Hematopoietic multipotent progenitor cell treated with erythropoietin and hydrocortisone succinate and interleukin-3 and kit ligand, for 15 days (in vitro differentiated cells): Measurements from ENCODE around the gene HDLBP.

Experiments used
- DNase-seq: peaks from one replicate; pipeline ENCODE4 v3.0.0-alpha.2; 2015; ENCODE audit warnings: low spot score

The HDLBP gene

DNA sequence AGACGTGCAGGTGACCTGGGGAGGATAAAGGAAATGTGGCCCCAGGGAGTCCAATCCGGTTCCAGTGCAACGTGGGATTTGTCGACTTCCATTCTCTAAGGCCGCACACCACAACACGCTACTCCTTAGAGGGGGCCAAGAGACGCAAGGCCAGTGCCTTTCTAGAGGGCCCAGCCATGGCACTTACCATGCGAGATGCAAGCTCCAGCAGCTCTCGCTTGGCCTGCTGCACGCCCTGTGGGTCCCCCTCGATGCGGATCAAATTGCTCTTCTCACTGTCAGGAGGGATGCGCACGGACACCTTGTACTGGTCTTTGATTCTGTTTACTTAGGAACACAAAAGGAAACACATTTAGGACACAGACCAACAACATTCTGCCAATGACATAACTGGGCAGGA, 65.8 kb downstream of the HDLBP start:
- no peak for DNase-seq

DNA sequence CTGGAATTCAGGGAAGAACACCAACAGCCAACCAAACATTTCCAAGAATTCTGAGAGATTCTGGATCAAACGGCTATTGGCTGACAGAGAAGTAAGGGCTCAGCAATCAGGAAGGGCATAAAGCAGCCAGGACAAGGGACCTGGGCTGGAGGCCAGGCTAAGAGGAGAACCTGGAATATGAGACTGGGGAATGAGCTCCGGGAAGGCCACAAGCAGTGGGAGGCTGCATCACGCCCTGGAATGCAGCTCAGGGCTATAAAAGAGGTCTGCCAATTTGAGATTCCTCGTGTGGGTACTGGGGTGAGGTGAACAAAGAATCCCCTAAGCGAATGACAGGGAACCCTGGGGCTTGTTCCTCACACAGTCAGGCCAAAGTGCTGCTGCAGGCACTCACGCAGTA, 66.6 kb downstream of the HDLBP start:
- no peak for DNase-seq

DNA sequence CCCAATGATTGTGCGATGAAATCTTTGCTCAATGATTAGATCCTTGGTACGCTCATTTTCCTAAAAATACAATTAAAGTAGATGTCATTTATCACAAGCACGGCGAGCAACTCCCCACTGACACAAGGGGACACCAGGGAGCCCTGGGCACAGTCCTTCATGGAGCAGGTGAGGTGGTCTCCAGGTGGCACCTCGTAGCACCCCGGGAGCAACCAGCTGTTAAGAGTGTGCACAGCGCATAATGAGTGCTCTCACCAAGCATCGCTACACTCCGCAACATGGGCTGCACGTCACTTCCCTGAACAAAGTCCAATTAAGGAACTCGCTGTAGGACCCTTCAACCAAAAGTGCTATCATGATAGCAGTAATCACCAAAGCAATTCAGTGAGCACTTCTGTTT, 67.2 kb downstream of the HDLBP start:
- DNase-seq, result no peak

DNA sequence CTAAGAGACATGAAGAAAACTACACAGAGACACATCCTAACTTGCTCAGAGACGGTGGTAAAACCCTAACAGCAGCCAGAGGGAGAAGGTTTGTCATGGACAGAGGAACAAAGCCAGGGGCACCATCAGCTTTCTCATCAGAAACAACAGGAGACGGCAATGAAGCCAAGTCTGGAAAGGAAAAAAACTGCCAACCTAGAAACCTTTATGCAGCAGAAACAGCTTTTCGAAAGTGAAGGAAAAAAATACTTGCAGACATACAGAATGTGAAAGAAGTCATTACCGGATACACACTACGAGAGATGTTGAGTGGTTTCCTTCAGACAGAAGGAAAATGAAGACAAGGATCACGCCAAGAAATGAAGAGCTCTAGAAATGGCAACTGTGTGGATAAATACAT, 71.1 kb downstream of the HDLBP start:
- no peak for DNase-seq

DNA sequence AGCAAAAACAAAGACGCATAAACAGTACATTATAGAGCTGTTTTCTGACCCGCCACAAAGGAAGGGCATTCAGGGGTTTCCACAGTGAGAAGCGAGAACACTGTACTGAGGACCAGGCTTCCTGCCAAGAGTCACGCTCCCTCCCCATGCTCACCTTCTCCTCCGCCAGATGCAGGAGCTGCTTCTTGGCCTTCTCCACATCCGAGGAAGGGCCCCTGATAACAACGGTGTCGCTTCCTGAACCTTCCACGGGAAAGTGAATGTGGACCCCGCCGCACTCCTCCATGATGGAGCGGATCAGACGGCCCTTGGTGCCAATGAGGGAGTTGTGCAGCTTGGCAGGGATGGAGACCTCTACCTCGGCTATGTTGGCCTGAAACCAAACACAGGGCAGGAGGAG, 73.2 kb downstream of the HDLBP start:
- no peak for DNase-seq

DNA sequence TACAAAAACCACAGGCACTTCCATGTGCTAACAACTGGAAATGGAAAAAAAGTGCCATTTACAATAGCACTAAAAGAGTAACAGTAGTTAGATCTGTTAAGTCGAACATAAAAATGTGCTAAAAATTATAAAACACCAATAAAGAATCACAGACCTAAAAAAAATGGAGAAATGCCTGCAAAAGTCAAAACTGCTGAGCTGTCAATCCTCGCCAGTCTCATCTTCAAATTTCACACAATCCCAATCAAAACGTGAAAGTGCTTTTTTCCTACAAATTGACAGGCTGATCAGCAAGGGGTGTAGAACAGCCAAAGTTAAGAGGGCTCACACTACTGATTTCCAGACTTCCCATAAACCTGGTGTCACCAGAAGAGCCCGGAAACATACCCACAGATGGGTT, 73.8 kb downstream of the HDLBP start:
- DNase-seq, result no peak

DNA sequence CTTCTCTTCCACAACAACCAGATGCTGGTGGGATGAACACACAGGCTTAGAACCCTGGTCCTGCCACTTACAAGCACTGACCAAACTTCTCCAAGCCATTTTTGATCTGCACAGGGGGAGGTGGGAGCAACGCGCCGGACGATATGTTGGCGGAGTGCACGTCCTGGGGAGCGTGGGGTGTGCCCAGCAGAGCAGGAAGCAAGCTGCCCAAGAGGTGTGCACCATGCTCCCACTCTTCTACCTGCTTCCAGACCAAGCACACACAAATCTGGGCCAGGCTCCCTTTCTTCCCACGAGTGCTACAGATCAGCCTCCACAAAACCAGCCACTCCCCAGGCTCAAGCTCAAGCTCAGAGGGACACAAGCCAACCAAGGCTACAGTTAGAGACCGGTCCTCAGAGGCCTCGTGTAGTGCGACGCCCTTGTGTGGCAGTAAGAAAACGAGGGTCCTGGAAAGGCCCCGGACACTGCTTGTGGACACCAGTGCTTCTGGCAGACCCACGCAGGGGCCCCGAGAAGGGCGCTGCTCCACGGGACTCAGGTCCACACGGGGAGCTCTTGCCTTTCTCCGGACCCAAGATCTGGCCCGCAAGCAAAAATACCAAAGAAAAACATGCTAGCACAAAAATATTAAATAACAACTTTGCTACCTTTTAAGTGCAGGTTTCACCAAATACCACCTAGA, 75.0 kb downstream of the HDLBP start:
- DNase-seq, result no peak

DNA sequence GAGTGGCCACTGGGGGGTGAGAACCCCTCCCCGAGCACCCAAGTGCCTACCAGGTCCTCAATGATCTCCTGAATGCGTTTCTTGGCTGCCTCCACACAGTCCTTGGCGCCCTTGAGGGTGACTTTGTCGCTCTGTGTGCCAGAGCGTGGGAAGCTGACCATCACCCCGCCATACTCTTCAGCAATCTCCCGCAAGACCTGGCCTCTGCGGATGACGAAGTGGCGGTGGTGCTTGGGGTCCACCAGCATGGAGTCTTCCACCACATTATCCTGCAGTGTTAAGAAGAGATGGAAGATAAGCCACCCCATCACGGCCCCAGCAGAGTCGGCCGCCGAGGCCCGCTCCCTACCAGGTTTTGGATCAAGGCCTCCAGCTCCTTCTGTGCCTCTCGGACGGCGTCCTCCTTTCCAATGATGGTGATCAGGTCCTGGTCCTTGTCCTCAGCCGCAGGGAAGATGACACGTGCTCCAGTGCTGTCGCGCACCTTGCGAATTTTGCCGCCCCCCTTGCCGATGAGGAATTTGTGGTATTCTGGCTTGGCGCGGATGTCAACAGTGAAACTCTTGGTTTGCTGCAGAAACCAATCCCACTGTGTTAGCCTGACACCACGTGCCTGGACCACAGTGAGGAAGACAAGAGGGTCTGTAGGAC, 75.8 kb downstream of the HDLBP start:
- no peak for DNase-seq

DNA sequence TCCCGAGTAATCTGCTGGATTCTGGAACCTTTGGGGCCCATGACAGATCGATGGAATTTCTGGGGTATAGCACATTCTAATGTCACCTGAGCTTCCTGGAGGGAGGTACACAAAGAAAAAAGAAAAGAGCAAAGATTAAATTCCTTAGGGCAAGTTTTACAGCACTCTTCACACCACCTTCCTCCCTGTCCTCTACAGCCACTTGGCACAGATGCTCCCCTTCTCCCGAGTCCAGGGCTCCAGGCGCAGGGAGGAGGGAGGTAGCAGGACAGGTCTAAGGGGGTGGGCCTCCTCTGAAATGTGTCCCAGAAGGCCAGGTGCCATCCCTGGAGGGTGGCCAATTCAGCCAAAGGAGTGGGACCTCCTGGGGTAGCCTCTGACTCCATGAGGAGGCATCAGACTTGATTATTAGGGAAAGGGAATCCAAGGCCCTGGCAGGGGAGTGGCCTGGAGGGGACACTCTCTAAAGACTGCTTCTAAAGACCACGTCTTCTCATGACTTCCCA, 76.7 kb downstream of the HDLBP start:
- DNase-seq, result no peak

DNA sequence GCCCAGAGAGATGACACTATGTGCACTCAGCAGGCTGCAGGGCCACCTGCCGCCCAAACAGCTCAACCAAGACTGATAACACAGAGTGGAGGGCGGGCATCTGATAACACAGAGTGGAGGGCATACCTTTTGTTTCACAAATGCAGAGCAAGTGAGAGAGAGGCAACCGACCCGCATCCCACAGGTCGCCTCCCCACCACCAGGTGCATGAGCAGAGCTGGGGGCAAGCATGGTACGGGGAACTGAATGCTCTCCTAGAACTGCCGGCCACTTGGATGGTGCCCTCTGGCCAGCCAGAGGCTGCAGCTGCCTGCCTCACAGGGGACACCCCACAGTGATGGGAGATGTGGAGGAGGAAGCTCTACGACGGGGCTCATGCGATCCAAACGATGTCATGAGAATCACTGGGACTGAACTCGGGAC, 77.5 kb downstream of the HDLBP start:
- no peak for DNase-seq

DNA sequence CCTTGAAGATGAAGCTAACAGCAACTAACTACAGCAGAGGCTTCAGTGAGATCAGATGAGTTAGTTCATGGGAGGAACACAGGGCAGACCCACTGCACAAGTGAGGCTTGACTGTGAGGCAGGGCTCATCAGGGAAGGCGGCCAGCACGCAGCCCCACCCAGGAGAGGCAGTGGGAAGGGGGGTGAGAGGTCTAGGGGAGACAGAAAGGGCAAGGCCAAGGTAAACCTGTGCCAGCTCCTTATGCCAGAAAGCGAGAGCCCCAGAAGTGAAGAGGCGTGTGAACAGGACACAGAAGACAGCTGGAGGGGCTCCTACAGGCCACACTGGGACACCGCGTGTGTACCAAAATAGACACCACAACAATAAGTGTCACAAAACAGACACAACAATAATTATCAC, 78.4 kb downstream of the HDLBP start:
- no peak for DNase-seq

DNA sequence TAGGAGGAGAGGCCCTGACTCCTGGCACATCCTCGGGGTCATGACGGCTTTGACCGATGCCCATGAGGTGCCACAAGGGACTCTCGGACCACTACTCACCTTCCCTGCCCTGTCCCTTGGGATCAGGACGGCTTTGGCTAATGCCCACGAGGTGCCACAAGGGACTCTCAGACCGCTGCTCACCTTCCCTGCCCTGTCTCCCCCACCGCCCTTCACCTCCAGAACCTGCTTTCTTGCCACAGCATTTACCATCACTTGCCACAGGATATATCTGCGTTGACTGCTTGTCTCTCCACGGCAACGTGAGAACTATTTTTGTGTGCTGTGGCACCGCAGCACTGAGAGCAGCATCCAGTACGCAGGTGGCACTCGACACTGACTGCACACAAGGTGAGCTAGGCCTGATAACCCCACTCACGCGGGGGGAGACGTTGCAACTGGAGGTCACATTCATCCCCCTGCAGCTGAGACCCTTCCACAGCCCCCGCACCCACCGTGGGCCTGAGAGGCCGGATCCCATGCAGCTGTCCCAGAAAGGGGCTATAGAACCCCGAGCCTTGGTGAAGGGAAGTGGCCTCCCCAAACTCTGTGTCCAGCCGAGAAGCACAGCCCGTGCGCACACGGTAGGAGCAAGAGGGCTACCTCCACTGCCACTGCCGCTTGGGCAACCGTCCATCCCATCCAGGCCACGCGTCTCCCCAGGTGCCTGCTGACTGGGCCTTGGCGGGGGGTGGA, 79.4 kb downstream of the HDLBP start:
- no peak for DNase-seq

DNA sequence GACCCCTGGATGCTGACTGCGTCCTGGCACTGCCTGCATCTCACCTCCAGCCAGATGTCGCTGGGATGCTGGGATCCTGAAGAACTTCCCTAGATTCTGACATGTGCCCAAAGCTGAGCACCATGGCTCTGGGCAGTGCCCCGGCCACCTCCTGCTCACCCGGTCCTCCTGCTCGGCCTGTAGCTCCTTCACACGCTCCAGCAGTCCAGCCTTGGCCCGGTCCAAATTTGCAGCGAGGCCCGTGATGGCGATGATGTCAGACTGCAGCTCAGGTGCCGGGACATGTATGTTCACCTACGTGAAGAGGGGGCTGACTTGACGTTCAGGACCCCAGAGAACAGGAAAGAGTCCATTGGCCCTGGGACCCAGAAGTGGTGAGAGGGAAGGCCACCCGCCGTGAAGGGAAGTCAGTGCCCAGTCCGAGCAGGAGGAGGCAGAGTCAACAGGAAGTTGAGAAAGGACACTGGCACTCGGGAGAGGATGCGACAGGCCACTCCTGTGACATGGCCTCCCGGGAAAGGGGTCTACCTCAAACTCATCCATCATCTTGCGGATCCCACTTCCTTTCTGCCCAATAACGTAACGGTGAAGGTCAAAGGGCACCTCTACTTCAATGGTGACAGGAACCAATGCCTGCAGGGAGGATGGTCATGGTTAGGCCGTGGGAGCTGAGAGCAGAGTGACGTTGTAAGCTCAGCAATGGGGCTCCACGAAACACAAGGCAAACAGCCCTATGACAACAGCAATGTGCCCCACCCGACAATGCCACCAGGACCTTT, 80.3 kb downstream of the HDLBP start:
- DNase-seq, result no peak

DNA sequence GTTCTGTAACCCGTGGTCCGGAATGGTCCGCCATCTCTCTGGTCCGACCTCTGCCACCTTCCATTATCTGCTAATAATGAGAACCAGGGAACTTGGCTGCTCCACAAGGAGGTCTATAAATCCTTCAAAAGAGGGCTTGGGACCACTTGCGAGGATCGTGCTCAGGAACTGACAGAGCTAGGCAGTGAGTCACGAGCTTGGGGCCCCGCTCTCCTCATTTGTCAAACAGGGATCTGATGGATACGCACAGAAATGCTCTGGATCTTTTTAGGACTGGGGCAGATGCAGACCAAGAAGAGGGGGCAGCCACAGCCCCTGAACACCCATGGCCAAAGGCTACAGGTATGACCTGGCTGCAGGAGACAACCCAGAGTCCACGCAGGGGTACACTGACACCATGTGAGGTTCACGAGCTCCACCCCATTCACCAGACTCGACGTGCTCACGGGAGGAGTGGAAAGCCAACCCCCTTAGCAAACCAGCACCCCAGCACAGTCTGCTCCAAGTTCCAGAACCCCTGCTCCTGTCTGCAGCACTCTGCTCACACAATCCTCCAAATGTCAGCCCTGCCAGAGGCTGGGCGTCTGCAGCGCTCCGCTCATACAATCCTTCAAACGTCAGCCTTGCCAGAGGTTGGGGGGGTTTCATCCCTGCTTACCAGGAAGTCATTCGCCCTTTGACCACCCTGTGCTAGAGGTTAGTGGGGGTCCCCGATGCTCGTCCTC, 81.2 kb downstream of the HDLBP start:
- DNase-seq, result no peak

DNA sequence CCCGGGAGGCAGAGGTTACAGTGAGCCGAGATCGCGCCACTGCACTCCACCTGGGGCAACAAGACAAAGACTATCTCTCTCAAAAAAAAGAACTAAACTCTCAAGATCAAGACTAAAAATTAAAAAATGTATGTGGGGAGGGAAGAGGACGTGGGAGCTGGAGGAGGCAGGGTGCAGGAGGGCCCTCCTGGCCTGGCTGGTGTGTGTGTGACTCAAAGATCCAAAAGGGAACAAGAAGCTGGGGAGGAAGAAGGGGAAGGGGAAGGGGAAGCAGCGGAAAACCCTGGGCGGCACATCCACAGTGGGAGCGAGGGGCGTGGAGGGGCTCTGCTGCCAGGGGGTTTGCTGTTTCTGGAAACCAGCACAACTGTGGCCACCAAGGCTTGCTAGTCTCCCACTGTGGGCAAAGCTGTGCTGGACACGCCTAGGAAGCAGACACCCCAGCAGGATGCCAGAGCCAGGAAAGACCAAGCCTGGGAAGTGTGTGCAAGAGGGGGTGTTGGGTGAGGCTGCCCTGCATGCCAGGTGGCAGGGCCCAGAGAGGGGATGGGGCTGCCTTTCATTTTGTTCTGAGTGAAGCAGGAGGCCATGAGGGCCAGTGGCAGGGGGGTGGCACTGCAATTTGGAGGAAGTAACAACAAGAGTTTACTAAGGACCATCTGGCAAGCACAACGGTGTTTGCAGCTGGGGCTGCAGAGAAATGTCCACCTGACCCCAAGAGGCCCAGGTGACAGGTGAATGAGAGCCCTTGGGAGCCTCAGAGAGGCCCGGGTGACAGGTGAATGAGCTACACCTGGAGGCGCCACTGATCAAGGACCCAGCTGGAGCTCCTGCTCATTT, 82.5 kb downstream of the HDLBP start:
- DNase-seq, result no peak

DNA sequence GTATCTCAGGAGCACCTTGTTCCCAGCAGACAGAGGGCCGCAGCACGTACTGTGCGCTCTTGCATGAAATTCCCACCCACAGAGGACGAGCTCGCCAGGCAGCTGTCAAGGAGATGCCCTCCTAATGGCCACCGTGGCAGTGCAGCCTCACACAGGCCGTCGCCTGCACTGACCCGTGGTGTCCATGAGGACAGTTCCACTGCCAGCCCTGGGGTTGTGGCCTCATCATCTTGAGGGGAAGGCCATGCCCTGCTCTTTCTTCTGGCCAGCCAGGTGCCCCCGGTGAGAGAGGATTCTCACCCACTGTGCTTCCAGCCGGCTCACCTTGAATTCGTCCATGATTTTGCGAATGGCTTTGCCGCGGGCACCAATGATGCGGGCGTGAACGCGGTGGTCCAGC, 85.0 kb downstream of the HDLBP start:
- DNase-seq, result no peak

DNA sequence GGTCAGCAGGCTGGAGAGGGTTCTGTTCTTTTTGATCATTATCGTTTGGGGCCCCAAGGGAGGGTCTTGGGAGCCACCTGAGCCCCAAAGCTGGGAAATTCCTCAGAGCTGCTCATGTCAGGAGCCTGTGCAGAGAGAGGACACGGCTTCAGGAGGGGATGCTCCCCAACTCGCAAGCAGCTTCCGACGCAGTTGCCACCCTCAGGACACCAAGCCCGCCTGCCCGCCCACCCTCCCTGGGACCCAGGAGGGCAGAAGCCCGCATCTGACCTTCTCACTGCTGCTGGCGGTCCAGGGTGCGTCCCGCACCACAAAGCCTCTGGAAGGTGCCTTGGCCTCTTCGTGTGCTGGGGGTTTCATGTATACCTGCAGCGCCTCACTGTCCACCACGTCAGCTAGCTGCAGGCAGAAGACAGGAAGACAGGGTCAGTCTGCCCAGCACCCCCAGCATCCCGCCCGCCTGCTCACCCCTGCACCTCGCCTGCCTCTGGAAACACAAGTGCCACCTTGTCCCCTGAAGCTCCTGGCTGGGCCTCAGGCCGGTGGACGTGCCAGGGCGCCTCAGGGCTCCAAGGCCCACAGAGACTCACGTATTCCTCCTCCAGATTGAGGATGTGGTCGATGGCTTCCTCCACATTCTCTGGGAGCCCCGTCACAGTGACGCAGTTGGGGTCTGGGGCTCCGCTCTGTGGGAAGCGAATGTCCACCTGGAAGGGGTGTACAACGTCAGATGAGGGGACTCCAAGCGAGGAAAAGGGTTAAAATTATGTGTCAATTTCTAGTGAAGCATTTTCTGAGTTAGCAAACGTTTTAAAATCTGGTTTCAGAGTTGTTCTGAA, 85.7 kb downstream of the HDLBP start:
- DNase-seq, result no peak

DNA sequence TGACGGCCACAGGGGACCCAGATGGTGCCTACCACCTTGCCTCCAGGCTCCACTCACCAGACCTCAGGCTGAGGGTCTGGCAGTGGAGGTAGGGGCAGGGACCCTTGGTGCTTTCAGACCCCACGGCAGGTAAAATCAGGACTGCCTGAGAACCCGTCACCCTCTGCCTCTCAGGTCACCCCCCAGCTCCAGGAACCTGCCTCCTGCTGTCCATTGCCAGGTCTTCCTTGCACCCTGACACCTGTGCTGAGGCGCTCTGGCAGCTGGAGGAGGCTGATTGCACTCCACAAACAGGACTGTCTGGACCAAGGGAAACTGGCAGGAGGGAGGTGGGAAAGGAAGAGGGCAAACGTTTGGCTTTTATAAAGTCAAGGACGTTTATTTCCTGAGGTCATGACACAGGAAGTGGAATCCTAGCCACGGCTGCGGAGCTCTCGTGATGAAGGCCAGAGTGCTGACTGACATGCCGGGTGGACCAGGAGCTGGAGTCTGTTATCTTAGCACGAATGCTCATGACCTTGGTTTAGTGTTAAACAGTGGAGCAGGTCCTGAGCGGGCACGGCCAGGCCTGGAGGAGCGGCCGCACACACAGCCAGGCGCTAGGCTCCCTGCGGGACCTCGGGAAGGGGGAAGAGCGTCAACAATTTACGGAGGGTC, 86.5 kb downstream of the HDLBP start:
- no peak for DNase-seq

DNA sequence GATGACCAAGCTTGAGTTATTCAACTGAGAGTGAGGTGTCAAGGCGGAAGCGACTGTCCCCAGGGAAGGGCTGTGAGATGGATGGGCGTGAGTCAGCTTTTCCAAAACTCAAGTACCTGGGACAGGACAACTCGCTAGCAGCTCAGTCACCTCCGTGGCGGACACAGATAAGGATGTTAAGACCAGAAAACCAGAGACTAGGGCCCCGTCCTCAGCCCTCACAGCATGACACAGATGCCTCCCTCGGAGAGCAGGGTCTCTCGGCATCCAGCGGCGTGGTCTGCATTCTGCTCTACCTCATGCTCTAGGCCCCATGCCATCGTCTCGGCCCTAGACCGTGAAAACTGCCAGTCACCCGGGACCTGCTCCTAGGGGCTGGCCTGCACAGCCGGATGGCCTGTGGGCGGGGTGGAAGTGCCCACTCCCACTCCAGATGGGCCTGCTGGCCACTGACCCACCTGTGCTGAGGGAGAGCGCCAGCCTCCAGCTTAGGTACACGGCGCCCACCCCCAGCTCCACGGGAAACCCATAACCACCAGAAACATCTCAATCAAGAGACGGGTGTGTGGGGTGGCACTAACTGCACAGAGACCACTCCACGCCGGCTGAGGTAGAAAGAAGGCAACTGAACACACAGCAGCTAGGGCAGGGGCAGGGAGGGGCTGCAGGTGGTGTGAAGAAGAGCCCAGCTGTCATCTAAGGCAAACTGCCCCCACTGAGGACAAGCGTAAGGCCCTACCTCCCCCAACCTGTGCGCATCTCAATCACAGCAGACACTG, 87.2 kb downstream of the HDLBP start:
- DNase-seq, result no peak
